Type B pancreatic cell (in vitro differentiated cells): ENCODE measurements around the gene EVA1C. TPM values are rescaled to one million over a fixed set of nuclear protein-coding genes. Genes with fewer than 3 reads are reported as not detected.

Experiments used
- DNase-seq: peaks from one replicate; pipeline ENCODE4 v3.0.0; 2021; ENCODE audit warnings: mixed read lengths; ENCODE audit not compliant: unreplicated experiment; ENCODE audit errors: extremely low spot score
- H3K27ac Mint-ChIP-seq: 2 replicates; pipeline ENCODE4 v1.8.0; 2021; ENCODE audit warnings: mild to moderate bottlenecking, mixed read lengths
- H3K27me3 Mint-ChIP-seq: 2 replicates; pipeline ENCODE4 v1.8.0; 2021; ENCODE audit warnings: mixed read lengths
- H3K36me3 Mint-ChIP-seq: 2 replicates; pipeline ENCODE4 v1.8.0; 2021; ENCODE audit warnings: mixed read lengths
- H3K4me1 Mint-ChIP-seq: one replicate; pipeline ENCODE4 v1.8.0; 2021; ENCODE audit warnings: mixed read lengths; ENCODE audit not compliant: unreplicated experiment
- H3K4me3 Mint-ChIP-seq: 2 replicates; pipeline ENCODE4 v1.8.0; 2021; ENCODE audit warnings: mild to moderate bottlenecking, mixed read lengths
- H3K9me3 Mint-ChIP-seq: 2 replicates; pipeline ENCODE4 v1.8.0; 2021; ENCODE audit warnings: mixed read lengths
- CTCF ChIP-seq: fragments of 200-600 bp; sonication (generic); conservative IDR thresholded peaks from 2 replicates; pipeline ENCODE4 v1.5.0; 2021; ENCODE audit warnings: antibody characterized with exemption, mild to moderate bottlenecking
- long read RNA-seq: library from polyadenylated mRNA; unstranded; transcript quantifications from one replicate; pipeline ENCODE4 v2.0.0, GENCODE V29; 2020
- total RNA-seq: library from RNA; stranded (reverse); gene quantifications from 2 replicates; pipeline ENCODE4 v1.2.1, GENCODE V29; 2021; ENCODE audit warnings: low replicate concordance

The EVA1C gene
- 0.63 and 1.2 TPM in 2 replicates for total RNA-seq
- long read RNA-seq, partial matches to known transcripts = 0 of 1 reads
- long read RNA-seq, other reads (novel, unspliced or antisense) = 1 of 1 reads

- peak within 1 kb of the TSS; percentile 89 for H3K4me3 Mint-ChIP-seq
- peaks cover 81% of the 10 kb centered on the region for H3K27me3 Mint-ChIP-seq
- H3K27ac Mint-ChIP-seq = peak within 1 kb of the TSS; percentile 68
These were observed at the start of gene EVA1C for GRCh38 chr21:32412162-32413014. EVA1C (plus strand) TSS chr21:32412706; CDS start chr21:32412854, 148 bp downstream.

DNA sequence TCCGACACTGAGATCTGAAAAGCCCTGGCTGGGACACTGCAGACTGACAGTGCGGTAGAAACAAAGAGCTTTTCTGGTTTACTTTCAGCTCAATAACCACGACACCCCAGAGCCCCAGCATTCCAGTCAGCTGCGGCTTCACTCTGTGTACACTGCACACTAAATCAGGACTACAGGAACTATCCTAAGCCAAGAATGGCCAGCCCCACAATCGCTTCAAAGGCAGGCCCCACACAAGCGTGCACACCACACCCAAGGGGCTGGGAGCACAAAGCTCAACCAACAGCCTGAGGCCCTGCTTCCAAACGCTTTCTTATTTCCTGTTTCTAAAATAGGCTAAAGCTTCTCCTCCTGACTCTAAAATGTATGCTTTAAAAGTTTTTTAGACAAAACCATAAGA, 48.1 kb upstream of the EVA1C start:
- TF ChIP-seq CTCF = no peak
- Mint-ChIP-seq H3K27ac (peak overlapping the region; percentile 77), H3K36me3 (peaks cover 27% of the 10 kb centered on the region), H3K27me3 (no peaks in the 10 kb centered on the region), H3K4me1 (peaks cover 15% of the 10 kb centered on the region), H3K9me3 (no peaks in the 10 kb centered on the region), H3K4me3 (peak overlapping the region; percentile 39)
- no peak for DNase-seq

More at GRCh38 chr21:32412162-32413014, at the start of gene EVA1C:
- H3K9me3 Mint-ChIP-seq = no peaks in the 10 kb centered on the region
- H3K36me3 Mint-ChIP-seq = no peaks in the 10 kb centered on the region
- DNase-seq = no peak
- no peak for TF ChIP-seq CTCF
- H3K4me1 Mint-ChIP-seq = peaks cover 4% of the 10 kb centered on the region

DNA sequence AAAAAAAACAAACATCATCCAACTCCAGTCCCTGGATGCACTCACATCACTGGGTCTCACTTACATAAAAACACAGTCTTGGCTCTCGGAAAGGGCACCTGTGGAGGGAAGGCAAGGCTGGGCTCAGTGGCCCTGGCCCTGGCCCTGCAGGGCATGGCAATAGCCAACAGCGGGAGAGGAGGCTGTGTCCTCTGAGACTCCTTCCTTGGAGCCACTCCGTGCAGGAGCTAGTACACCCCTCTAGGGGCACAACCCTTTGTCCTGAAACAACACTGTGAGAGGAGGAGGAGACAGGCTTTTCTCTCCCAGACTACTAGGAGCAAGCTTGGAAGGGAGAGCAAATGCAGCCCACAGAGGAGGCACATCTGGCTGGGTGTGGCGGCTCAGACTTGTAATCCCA, 47.7 kb upstream of the EVA1C start:
- DNase-seq = no peak
- H3K4me3 Mint-ChIP-seq = peak overlapping the region; percentile 39
- H3K27ac Mint-ChIP-seq = peak overlapping the region; percentile 77
- no peaks in the 10 kb centered on the region for H3K27me3 Mint-ChIP-seq
- peaks cover 27% of the 10 kb centered on the region for H3K36me3 Mint-ChIP-seq
- peak; percentile 32 for TF ChIP-seq CTCF
- no peaks in the 10 kb centered on the region for H3K9me3 Mint-ChIP-seq
- H3K4me1 Mint-ChIP-seq = peaks cover 15% of the 10 kb centered on the region

GRCh38 chr21:32366191-32366590, 46.3 kb upstream of the EVA1C start:
- H3K9me3 Mint-ChIP-seq = no peaks in the 10 kb centered on the region
- H3K4me1 Mint-ChIP-seq = peaks cover 19% of the 10 kb centered on the region
- no peak overlapping the region for H3K4me3 Mint-ChIP-seq
- no peak for DNase-seq
- peaks cover 32% of the 10 kb centered on the region for H3K36me3 Mint-ChIP-seq
- H3K27ac Mint-ChIP-seq = no peak overlapping the region
- H3K27me3 Mint-ChIP-seq = no peaks in the 10 kb centered on the region
- TF ChIP-seq CTCF = no peak

- TF ChIP-seq CTCF = no peak
- DNase-seq = no peak
- no peaks in the 10 kb centered on the region for H3K9me3 Mint-ChIP-seq
- H3K27me3 Mint-ChIP-seq = no peaks in the 10 kb centered on the region
- H3K27ac Mint-ChIP-seq = no peak overlapping the region
- peaks cover 26% of the 10 kb centered on the region for H3K4me1 Mint-ChIP-seq
- H3K36me3 Mint-ChIP-seq = peaks cover 34% of the 10 kb centered on the region
- H3K4me3 Mint-ChIP-seq = no peak overlapping the region
These were observed 45.3 kb upstream of the EVA1C start for GRCh38 chr21:32367158-32367557.
